HG03135 (cell line): ENCODE measurements around the gene CENPO.
"Not testable (repeated sequence)": the region's sequence is repeated elsewhere in the genome, so short reads cannot be mapped to it uniquely, and the experiment has no call there.

ENCODE experiments used
- ATAC-seq: cut with Tn5 transposase; IDR thresholded peaks from one replicate; pipeline ENCODE4 v1.9.1; 2021; ENCODE audit warnings: mild to moderate bottlenecking, moderate library complexity; ENCODE audit not compliant: unreplicated experiment

CENPO gene

DNA sequence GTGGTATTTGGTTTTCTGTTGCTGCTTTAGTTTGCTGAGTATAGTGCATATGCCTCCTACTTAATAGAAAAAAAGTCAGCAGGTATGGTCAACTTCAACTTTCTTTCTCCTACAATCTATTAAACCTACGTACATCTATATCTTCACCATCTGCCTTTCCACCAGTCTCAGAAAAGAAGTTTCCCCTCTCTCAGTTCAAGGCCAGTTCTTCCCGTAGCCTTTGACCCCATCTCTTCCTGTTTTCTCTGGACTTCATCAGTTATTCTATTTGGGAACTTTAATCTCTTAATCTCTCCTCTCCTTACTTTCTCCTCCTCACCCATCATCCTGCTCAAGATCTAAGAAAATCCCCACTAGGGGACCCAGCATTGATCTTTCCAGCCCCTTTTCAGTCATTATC lies 5.7 kb upstream of the CENPO start:
- ATAC-seq = no peak

DNA sequence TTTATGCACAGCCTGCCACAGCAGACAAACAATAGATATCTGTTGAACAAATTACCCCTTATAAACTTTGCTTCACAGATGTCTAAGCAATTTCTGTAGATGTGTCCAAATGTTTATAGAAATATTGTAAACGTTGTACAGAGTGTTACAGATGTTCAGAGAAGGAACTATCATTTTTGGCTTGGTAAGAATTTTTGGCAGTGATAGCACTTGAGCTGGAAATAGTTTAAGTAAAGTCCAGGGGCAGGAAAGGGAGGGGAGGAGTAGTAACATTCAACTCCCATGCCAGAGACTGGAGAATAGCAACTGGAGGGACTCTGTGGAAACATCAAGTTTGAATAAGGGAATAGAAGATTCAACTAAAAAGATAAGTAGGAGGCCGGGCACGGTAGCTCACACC lies 4.4 kb upstream of the CENPO start:
- no peak for ATAC-seq

DNA sequence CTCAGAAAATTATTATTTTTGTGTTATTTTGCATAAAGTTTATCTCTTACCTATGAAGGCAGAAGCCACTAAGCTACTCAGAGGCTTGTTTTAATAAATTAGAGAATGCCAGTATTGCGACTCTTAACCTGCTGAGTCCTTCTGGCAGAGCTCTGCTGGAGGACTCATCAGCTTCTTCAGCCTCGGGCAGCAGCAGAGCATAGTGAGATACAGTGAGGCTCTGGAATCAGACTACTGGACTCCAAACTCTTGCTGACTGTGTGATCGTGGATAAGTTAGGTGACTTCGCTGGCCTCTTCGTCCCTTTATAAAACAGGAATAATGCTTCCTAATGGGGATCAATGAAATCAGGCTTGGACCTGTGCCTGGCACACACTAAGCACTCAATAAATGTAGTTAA lies 1.8 kb upstream of the CENPO start:
- no peak for ATAC-seq

DNA sequence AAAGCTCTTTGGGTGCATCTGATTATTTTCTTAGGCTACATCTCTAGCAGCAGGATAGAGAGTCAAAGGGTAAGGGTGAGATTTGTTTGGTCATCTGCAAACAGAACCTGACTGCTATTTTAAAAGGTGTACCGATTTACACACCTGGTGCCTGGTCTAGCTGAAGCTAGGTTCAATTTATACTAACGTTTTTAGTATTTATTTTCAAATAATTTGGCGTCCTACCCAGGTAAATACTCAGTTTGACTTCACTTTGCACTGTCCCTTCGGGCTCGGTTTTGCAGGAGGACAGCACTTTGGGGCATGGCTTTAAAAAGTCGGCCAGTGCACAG lies 717 bp upstream of the CENPO start:
- no peak for ATAC-seq

DNA sequence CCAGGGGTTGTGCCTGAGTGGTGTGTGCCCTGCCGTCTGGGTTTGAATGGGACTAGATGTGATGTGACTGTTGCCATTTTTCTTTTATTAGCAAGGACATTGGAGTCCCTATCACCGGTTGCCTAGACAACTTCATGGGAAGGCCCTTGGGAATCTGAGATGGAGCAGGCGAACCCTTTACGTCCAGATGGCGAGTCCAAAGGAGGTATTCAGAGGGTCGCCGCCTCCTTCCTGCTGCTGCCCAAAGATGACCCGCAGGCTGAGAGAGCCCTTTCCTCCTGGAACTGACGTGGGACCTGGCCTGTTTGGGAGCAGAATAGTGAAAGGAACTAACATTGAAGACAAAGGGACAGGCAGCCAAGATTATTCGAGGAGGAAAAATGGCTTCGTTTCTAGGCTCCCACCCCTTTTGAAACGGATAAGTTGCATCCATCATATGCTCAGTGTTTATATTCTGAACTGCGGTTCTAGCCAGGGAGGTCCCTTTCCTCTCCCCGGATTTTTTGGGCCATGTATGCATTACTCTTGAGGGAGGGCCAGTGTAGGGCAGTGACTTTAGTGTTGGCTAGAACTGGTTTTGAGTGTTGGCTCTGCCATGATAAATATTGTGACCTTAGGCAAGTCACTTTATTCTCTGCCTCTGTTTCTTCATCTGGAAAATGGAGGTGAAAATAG lies 673 bp downstream of the CENPO start:
- ATAC-seq = no peak

DNA sequence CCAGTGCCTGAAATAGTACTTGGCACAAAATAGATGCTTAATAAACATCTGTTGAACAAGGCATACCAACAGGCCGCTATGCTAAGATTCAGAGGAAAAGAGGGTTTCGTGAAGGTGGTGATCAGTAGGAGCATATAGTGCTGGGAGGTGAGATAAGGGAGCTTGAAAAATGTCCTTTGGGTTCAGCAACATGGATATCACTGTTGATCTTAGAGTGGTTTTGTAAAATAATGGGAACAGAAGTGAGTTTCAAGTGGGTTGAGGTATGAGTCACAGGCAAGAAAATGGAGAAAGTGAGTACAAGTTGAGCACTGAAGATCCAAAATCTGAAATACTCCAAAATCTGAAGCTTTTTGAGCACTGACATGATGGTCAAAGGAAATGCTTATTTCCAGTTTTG lies 4.4 kb downstream of the CENPO start:
- no peak for ATAC-seq

DNA sequence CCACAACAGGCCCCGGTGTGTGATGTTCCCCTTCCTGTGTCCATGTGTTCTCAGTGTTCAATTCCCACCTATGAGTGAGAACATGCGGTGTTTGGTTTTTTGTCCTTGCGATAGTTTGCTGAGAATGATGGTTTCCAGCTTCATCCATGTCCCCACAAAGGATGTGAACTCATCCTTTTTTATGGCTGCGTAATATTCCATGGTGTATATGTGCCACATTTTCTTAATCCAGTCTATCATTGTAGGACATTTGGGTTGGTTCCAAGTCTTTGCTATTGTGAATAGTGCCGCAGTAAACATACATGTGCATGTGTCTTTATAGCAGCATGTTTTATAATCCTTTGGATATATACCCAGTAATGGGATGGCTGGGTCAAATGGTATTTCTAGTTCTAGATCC lies 7.3 kb downstream of the CENPO start:
- not testable (repeated sequence) for ATAC-seq

DNA sequence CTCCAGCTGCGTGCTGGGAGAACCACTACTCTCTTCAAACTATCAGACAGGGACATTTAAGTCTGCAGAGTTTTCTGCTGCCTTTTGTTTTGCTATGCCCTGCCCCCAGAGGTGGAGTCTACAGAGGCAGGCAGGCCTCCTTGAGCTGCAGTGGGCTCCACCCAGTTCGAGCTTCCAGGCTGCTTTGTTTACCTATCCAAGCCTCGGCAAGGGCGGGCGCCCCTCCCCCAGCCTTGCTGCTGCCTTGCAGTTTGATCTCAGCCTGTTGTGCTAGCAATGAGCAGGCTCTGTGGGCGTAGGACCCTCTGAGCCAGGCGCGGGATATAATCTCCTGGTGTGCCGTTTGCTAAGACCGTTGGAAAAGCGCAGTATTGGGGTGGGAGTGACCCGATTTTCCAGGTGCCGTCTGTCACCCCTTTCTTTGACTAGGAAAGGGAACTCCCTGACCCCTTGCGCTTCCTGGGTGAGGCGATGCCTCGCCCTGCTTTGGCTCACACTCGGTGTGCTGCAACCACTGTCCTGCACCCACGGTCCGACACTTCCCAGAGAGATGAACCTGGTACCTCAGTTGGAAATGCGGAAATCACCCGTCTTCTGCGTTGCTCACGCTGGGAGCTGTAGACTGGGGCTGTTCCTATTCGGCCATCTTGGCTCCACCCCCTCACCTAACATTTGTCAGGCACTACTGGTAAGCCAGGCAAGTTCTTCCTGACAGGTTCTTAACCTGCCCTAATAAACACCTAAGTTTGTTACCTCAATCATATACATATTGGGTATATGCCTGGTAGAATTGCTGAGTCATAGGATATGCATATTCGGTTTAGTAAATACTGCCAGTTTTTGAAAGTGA lies 12.8 kb downstream of the CENPO start:
- ATAC-seq = not testable (repeated sequence)

DNA sequence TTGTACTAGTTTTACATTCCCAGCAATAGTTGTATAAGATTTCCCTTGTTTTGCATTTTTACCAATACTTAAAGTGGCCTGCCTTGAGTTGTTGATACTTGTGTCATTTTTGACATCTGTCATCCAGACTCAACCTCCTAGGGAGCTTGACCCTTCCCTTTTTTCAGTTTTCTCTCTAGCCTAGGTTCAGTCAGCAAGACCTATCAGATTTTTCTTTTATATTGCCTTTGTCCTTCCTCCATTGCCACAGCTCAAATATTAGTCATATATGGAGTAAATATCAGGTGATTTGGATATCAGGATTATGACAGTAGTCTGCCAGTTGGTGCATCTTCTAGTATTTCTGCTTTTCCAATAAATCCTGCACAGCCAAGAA lies 13.4 kb downstream of the CENPO start:
- ATAC-seq = no peak

DNA sequence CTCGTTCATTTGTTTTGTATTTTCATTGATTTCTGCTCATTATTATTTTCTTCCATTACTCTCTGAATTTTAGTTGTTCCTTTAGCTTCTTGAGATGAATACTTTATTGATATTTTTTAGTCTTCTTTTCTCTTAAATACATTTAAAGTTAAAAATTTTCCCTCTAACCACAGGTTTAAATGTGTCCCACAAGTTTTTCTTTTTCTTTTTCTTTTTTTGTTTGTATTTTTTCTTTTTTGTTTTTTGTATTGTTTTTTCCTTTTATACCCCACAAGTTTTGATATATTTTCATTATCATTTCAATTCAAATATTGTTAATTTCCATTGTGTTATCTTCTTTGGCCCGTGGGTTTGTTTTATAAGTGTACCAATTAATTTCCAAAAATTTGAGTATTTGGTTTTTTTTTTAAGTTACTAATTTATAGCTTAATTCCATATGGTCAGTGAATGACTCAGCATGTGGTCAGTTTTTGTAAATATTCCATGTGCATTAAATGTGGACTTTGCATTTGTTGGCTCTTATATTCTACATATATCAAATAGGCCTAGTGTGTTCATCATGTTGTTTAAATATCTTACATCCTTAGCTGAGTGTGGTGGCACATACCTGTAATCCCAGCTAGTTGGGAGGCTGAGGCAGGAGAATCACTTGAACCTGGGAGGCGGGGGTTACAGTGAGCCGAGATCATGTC lies 16.2 kb downstream of the CENPO start:
- ATAC-seq = no peak

DNA sequence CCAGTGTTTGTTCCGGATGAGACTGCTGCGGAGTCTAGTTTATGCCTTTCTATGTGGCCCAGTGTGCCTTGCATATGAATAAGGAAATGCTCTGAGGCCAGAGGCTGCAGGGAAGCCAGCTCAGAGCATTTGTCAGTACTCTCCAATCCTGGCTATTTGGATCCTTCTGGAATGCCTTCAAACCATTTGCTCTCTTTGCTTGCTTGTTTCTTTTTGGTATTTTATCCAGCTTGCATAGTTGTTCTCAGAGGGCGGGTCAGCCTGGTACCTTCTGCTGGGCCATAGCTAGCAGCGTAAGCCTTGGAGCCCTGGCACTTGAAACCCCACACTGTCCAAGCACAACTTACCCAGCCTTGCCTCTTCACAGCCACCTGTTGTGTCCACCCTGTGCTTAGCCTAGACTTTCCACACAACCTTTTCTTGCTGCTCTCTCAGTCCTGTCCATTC lies 20.5 kb downstream of the CENPO start:
- ATAC-seq = no peak

DNA sequence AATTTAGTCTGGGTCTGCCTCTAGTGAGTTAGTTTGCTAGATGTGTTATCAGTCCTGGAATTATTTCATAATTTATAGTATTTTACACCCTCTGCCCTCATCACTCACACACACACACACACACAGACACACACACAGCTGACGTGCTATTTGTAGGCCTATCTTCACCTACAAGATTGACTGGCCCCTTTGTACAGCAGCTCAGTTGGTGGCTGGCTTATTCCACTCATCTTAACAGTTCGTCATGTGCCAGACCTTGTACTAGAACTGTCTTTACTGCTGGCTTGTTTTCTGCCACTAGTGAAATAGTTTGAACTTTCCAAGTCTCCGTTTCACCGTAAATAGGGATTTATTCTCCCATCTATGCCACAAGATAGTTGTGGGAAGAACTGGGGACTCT lies 21.3 kb downstream of the CENPO start:
- ATAC-seq = no peak

DNA sequence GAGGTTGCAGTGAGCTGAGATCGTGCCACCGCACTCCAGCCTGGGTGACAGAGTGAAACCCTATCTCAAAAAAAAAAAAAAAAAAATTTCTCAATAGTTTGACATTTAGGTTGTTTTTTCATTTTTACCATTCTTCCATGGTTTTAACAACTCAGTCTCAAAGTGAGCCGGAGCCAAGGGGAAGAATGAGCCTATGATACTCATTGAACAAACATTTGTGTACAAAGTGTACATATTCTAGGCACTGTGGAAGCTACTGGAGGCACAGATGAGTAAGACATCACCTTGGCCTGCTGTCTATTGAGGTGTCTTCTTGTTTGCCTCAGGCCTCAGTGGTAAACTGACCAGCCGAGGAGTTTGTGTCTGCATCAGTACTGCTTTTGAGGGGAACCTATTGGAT lies 21.9 kb downstream of the CENPO start:
- ATAC-seq = no peak

DNA sequence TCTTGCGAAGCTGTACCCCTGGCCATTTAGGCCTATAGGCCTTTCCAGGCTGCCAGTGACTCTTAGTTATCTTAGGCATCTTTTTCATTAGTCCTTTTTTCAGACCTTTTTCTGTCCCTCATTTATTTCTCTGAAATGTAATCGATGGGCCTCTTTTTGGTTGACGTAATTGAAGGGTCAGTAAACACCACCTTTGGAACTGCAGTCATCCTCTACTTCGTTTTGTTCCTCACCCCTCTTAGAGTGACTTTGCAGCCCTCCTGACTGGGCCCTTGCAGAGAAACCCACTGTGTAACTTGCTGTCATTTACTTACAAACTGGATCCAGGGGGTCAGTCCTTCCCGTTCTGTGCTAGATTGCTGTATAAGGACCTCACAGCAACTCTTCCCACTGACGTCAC lies 23.2 kb downstream of the CENPO start:
- no peak for ATAC-seq

DNA sequence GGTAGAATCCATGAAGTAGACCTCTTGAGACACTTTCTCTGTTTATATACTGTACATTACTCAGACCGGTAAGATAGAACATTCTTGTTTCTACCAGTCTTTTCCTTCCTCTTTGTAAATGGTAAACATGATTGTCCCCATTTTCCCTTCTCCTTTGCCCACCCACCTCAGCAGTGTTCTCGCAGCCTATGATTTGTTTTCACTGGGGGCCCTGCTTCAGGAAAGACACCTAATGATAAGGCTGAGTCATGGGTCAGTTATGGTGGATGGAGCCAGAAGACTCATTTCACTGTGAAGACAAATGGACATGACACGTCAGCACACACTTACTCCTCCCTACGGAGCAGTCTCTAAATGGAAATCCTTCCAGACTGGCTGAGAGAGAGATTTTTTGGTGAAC lies 23.7 kb downstream of the CENPO start:
- no peak for ATAC-seq

DNA sequence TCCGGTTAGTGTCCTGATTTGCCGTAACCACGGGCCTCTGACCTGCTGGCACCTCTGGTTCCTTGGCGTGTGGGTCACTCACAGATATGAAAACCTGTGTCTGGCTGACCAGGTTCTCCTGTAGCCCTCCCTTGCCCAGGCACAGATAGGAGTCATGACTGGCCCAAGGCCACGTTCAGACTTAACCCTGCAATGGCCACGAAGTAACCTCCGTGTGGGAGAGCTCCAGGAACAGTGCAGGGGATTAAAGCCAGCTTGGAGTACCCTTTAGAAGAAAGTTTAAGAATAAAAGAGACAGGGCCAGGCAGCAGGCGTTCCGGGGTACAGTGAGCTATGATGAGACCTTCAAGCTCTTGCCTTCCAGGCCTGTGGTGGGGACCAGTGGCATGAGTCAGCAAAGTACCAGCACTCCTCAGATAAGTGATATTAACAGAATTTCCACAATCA lies 25.5 kb downstream of the CENPO start:
- ATAC-seq = no peak

DNA sequence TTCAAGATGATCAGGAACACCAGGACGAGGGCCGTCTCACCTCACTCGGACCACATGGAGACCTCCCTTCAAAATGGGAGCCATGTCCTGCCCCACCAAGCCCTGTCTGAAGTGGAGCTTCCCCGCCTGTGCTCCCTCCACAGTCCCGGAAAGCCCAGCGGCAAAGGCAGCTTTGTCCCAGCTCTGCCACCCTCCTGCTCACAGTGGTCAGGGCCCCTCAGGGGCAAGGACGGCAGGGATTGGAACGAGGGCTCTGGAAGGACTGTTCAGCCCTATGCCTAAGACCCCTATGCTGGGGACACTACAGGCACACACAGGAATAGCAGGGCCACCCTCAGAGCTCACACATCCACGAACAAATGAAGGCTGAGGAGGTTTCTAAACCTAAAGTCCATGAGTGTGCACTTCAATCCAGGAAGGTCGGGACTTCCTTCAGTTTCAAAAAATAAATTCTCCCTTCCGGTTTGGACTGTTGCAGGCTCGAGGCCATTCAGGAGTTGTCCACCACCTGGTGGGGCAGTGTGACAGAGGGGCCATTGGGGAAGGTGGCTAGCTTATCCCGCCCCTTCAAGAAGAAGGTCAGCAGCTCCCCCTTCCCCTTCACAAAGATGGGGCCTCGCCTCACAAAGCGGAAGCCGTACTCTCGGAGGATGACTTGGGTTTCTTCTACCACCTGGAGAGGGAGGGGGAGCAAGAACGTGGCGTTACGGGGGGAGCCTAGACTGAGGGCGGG lies 26.4 kb downstream of the CENPO start:
- ATAC-seq = no peak

DNA sequence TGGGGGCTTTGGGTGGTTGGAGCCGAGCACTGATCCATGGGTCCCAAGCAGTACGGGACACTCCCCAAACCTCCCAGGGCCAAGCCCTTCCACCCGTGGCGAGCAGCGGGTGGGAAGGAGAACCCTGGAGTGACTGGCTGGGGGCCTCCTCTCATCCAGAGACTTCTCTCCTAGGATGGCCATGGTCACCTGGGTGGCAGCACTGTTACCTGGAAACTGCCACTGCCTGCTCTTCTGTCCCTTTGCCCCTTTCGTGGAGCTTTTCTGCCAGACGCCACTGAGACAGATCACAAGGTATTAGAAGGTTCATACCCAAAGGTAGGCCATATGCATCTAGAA lies 26.9 kb downstream of the CENPO start:
- no peak for ATAC-seq

DNA sequence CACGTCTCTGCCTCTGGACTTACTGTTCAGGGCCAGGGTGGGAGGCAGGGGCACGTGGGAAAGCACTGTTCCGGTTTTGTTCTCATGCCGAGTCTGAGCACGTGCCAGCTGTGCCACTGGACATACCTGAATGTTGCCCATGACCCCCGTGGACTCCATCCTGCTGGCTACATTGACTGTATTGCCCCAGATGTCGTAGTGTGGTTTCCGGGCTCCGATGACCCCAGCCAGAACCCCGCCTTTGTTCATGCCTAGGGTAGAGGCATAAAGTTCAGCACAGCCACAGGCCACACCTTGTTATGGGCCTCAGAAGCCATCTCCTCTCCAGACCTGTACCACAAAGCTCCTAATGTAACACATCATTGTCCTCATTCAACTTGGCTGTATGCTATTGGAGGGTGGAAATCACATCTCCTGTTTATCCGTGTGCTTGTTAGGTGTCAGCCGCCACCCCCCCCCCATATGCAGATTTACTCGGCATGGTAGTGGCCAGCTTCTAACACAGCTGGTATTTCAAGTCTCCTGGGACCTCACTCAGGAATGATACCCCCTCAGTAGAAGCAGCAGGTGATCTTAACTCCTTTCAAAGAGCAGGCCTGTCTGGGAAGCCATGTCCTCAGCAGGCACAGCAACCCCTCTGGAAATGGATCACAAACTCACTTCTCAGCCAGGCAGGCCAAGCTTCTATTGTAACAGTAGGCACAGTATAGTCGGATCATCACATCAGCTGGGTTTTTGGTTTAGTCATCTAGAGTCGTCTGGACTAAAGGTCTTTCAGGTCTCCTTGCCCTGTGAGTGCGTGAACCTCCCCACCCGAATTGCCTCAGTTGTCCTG lies 27.6 kb downstream of the CENPO start:
- ATAC-seq = no peak

DNA sequence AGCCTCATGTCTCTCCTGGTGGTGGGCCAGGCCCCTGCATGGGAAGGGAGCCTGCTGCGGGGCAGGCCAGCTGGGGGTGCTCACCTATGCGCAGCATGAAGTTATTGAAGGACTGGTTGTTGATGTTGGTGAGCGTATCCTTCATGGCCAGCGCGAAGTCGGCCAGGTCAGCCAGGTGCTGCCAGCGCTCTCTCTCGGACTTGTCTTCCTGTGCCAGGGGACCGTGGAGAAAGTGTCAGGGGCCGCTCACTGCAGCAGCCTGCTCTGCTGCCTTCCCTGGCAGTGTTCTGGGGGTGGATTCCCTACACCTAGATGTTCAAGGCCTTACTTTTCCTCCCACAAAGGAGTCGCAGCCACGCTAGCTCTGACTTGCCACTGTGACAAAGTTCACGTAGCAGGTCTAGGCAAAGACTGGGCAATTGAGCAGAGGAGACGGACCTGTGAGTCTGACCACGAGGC lies 28.2 kb downstream of the CENPO start:
- ATAC-seq = no peak
